SK-MEL-5 (cell line): Measurements from ENCODE around the gene DCDC1. TPM values are rescaled to one million over a fixed set of nuclear protein-coding genes. Genes with fewer than 3 reads are reported as not detected.

Experiments used
- total RNA-seq: library from RNA; depleted of rRNA; stranded (reverse); fragments of >200 nt; shearing (Covaris generic); gene quantifications from 2 replicates; pipeline ENCODE4 v1.2.3, GENCODE V29; 2014; rRNA removed

DCDC1 gene
- total RNA-seq, 1 experiment from 2014 or later: not detected

Other genes starting within 250 kb of the DCDC1 start
- 19.4 and 20.5 TPM in 2 replicates for gene DNAJC24, start 121 bp upstream of the DCDC1 start, total RNA-seq
- gene IMMP1L, start 139.9 kb upstream of the DCDC1 start, total RNA-seq: 16.0 and 22.1 TPM in 2 replicates
- 18.5 and 21.5 TPM in 2 replicates for gene ELP4, start 140.0 kb upstream of the DCDC1 start, total RNA-seq